ENCODE results near the gene RAB1A.
"Not testable (repeated sequence)": the region's sequence is repeated elsewhere in the genome, so short reads cannot be mapped to it uniquely, and the experiment has no call there.

RAB1A gene

DNA sequence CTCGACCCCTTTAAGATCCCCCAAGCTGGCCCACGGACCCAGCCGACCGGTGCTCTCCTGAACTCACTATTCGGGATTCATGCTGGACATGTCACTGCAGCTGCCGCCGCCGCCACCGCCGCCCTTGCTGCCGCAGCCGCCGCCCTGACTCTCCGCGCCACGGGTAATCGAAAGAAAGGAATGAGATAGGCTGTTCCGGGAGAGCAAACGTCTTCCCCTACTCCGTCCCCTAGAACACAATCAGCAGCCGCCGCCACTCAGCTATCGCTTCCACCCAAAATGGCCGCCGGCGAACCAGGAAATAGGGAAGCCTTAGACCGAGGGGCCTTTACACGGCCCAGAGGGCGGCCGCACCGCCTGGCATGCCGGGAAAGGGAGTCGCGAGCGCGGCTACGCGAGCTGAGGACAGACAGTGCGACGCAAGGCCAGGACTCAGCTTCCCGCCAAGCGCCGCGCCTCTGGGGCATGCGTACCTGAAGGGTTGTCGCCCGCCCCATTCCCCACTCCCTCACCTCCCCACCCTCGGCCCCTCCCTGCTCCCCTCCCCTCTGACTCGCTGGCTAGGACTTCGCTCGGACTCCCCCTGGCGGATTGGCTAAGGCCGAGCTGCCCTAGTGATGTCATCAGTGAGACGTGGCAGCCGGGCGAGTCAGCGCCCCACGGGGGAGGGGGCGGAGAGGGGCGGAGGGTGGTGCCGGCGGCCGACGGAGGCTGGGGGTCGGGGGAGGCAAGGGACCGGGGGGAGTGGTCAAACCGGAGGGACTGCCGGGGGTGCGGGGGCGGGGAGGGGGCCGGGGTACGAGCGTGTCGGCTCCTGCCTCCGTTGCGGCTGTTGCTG, at the start of gene RAB1A:
Gene RAB1A, minus strand, starts transcription at position 281 of the 838 bp plus-strand sequence. Its CDS starts 191 bp downstream, at position 90.
- DNase-seq (ENCODE audit: low read depth in 4 of 4, low spot score in 1 of 4): peak; percentile 92 to 99 (median 96)

DNA sequence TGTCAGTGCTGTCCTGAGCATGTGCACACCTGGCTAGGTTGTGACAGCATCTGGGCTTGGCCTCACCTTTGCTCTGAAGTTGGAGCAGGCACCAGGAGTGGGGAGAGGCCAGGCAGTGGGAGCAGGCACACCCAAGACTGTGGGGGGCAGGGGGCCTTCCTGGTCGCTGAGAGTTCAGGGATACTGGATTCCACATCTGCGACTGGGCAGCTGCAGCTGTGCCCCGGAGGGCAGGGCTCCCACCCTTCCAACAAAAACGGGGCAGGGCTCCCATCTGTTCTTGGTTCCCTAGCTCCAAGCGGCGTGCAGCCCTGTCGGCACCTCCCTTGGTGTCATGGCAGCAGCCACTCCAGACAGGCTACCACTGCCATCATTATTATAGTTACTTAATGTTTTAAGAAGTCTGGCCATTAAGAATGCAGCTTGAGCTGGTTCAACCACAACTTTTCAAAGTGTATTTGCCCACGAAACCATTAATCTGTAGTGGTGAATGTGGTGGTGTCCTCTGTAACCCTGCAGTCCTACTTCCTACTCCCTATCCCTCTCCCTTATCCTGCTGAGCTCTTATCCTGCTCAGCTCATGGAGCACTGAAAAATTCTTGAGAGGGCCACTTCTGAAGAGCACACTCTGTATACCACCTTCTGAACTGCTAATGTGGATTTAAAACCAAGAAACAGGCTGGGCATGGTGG, 48.0 kb upstream of the RAB1A start:
- DNase-seq (ENCODE audit: low read depth in 4 of 4, low spot score in 1 of 4): no peak

DNA sequence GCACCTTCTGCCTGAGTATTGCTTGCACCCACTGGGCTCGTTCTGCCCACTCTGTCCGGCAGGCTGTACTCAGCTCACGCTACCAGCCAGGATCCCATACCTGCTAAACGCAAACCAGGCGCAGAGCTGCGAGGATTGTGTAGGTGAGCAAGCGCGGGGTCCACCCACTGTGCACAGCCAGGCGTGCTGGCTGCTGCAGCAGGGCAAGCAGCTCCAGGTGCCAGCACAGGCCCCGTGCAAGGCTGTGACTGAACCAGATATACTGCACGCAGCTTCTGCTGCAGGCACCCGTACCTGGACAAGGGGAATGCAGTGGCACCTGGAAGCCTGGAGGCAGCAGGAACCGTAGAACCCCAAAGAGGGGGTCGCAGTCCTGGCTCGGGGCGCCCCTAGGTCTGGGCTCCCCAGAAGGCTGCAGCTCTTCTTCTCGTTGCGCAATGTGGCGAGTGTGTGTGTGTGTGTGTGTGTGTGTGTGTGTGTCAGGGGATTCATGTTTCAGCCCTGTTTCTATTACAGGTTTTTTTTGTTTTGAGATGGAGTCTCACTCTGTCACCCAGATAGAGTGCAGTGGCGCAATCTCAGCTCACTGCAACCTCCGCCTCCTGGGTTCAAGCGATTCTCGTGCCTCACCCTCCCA, 46.1 kb upstream of the RAB1A start:
- DNase-seq (ENCODE audit: low read depth in 4 of 4, low spot score in 1 of 4): no peak

DNA sequence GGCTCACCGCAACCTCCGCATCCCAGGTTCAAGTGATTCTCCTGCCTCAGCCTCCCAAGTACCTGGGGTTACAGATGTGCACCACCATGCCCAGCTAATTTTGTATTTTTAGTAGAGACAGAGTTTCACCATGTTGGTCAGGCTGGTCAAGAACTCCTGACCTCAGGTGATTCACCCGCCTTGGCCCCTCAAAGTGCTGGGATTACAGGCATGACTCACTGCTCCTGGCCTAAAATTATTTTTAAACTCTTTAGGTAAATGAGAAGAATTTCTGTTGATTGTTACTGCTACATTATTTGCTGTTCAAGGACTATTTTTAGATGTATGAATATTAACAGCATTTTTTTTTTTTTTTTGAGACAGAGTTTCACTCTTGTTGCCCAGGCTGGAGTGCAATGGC, 44.1 kb upstream of the RAB1A start:
- DNase-seq (ENCODE audit: low read depth in 4 of 4, low spot score in 1 of 4): not testable (repeated sequence)

DNA sequence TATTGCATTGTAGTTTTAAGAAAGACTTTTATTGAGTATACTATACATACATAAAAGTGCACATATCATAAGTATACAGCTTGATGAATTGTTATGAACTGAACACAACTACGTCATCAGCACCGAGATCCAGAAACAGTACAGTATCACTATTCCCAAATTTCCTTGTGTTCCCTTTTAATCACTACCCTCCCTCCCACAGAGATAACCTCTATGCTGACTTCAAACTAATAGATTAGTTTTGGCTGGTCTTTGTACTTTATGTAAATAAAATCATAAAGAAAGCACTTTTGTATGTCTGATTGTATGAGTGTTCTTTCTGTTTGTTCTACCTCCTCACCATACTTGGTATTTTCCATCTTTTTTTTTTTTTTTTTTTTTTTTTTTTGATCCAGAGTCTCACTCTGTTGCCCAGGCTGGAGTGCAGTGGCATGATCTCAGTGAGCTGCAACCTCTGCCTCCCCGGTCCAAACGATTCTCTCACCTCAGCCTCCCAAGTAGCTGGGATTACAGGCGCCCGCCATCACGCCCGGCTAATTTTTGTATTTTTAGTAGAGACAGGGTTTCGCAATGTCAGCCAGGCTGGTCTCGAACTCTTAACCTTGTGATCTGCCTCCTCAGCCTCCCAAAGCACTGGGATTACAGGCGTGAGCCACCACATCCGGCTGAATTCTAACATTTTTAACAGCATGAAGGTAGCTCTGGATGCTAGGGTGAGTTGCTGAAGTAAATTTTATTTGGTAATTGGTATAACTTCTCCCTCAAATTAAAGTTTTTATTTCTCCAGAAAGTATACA, 43.3 kb upstream of the RAB1A start:
- DNase-seq (ENCODE audit: low read depth in 4 of 4, low spot score in 1 of 4): no peak

DNA sequence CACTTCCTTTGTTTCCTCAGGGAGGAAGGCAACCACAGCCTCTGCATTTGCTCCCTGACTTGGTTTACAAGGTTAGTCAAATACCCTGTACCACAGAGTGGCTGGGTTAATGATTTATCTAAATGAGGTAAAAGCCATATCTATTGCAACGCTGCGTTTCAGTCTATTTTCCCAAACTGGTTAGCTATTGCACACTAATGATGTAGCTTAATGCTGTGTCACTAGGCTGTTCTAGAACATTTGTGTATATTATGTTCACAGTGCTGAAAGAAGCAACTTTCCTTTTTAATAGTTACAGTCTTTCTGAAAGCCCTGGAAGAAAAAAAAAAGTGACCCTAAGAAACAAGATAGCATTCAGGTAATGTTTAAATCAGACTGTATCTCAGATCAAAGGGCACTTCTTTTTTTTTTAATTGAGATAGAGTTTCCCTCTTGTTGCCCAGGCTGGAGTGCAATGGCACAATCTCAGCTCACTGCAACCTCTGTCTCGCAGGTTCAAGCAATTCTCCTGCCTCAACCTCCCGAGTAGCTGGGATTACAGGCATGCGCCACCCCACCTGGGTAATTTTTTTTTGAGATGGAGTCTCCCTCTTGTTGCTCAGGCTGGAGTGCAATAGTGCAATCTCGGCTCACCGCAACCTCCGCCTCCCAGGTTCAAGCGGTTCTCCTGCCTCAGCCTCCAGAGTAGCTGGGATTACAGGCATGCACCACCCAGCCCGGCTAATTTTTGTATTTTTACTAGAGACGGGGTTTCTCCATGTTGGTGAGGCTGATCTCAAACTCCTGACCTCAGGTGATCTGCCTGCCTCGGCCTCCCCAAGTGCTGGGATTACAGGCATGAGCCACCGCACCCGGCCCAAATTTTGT, 40.9 kb upstream of the RAB1A start:
- not testable (repeated sequence) for DNase-seq (ENCODE audit: low read depth in 4 of 4, low spot score in 1 of 4)

DNA sequence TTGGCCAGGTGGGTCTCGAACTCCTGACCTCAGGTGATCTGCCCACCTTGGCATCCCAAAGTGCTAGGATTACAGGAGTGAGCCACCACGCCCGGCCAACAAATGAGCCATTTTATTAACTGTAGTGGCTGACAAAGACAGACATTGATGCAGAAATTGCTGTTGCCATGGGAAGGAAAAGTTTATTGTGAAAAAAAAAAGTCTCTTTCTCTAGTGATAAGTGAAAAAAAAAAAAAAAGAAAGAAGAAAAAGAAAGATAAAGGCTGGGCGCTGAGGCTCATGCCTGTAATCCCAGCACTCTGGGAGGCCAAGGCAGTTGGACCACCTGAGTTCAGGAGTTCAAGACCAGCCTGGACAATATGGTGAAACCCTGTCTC, 39.8 kb upstream of the RAB1A start:
- no peak for DNase-seq (ENCODE audit: low read depth in 4 of 4, low spot score in 1 of 4)

DNA sequence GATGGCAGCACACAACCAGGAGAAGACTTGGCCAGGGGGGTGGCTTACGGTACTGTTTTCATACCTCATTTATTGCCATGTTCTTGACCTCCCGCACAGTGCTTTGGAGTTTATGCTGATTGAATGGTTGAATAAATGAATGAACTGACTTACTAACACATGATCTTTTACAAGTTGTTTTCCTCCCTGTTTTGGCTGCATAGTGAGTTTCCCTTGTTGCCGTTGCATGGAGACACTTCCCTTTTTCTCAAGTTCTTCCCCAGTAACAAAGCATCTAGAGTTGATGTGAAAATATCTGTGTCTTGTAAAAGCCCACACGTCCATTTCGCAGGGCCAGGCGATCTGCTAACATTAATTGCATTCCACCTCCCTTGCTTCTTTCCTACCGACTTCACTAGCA, 35.7 kb upstream of the RAB1A start:
- DNase-seq (ENCODE audit: low read depth in 4 of 4, low spot score in 1 of 4): no peak

DNA sequence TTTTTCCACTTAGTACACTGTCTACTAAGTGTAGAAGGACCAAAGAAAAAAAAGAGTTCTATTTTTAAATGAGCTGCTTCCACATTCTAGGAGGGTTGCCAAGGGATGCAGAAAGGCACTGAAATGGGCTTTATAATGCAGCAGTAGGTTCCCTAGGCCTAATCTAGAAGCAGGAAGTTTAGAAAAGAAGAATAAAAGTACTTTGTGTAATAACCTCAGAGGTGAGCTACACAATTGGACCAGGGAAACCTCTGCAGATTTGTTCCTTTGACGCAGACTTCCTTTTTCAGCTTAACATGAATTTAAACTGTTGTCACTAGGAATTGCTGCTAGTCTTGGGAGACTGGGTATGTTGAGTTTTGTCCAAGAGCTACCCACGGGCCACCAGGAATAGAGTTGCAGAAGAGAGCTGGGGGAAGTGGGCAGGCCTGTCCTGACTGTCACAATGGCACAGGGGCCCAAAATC, 34.6 kb upstream of the RAB1A start:
- DNase-seq (ENCODE audit: low read depth in 4 of 4, low spot score in 1 of 4): no peak

DNA sequence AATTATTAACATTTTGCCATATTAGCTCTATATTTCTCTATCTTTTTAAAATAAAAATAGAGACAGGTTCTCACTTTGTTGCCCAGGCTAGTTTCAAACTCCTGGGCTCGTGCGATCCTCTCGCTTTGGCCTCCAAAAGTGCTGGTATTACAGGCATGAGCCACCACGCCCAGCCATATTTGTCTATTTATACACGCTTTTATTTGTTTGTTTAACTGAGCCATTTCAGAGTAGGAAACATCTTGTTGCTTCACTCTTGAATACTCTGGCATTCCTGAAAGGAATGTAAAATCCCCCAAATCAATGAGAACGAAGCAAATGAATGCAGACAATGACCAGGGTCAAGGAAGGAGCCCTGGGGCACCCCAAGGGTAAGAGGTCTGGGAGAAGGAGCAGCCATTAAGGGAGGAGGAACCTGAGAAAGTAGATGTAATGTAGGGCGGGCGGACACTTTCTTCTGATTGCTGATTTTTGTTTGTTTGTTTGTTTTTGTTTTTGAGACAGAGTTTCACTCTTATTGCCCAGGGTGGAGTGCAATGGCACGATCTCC, 31.7 kb upstream of the RAB1A start:
- DNase-seq (ENCODE audit: low read depth in 4 of 4, low spot score in 1 of 4): no peak

DNA sequence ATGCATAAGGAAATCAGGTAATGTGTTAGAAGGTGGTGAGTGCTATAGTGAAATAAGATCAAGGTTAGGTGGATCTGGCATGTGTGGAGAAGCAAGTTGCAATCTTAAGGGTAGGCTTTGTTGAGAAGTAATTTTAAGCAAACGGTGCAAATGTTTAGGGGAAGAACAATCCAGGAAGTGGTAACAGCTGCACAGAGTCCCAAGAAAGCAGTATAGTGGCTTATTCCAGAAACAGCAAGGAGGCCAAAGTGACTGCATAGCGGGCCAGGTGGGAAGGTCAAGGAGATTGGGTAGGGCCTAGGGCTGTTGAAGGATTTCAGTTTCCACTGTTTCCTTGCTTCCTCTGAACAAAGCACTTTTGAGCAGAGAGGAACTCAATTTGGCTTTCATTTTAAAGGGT, 30.0 kb upstream of the RAB1A start:
- no peak for DNase-seq (ENCODE audit: low read depth in 4 of 4, low spot score in 1 of 4)

DNA sequence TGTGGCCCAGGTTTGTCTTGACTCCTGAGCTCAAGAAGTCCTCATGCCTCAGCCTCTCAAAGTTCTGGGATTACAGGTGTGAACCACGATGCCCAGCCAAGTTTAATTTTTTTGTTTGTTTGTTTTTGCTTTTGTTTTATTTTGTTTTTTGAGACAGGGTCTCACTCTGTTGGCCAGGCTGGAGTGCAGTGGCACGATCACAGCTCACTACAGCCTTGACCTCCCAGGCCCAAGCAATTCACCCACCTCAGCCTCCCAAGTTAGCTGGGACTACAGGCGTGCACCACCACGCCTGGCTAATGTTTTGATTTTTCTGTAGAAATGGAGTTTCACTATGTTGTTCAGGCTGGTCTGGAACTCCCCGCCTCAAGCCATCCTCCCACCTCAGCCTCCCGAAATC, 29.4 kb upstream of the RAB1A start:
- no peak for DNase-seq (ENCODE audit: low read depth in 4 of 4, low spot score in 1 of 4)

DNA sequence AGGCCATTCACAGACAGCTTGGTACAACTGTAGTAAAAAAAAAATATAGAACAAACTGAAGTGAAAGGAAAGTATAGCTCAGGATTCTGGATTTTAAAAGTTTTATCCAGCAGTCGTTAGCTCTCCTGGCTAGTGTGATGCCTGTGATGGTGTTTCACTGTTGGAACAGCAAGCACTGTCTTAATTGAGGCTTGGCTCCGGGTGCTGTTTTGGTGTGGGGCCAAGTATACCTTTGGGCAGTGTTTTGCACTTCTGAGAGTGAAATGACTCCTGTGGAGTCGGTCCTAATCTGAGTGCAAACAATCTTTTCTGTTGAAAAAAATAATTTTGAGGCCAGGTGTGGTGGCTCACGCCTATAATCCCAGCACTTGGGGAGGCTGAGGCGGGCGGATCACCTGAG, 28.7 kb upstream of the RAB1A start:
- no peak for DNase-seq (ENCODE audit: low read depth in 4 of 4, low spot score in 1 of 4)

DNA sequence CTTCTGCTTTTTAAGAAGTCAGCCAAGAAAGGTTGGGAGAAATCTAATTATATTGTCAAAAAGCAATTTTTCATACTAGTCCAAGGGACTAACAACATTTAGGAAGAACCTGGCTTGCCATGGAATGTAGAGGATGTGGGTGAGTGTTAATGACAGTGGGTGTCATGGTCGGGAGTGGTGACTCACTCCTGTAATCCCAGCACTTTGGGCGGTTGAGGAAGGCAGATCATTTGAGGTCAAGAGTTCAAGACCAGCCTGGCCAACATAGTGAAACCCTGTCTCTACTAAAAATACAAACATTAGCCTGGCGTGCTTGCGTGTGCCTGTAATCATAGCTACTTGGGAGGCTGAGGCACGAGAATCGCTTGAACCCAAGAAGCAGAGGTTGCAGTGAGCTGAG, 27.9 kb upstream of the RAB1A start:
- DNase-seq (ENCODE audit: low read depth in 4 of 4, low spot score in 1 of 4): not testable (repeated sequence)

DNA sequence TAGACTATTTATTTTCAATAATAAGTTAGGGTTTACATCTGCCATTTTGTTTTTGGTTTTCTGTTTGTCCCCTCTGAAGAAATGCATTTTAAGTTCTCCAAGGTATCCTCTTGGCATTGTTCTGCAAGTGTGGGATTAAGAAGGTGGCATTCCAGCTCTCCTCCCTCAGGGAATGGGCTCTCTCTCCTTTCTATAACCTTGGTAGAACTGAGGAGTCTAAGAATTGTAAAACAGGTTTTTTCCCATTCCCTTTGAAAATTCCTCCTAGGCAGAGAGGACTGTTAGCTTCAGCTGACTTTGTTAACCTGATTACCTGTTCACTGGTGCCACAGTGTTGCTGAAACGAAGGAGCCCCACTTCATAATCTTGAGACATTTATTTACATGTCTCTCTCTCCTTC, 26.1 kb upstream of the RAB1A start:
- DNase-seq (ENCODE audit: low read depth in 4 of 4, low spot score in 1 of 4): no peak

DNA sequence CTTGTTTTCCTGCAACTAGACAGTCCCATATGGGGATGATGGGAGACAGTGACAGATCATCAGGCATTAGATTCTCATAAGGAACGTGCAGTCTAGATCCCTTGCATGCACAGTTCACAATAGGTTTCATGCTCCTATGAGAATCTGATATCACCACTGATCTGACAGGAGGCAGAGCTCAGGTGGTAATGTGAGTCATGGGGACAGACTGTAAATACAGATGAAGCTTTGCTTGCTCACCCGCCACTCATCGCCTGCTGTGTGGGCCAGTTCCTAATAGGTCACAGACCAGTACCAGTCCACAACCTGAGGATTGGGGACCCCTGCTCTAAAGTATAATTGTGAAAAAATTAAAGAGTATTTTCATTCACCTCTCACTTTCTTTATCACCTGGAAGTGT, 23.6 kb upstream of the RAB1A start:
- DNase-seq (ENCODE audit: low read depth in 4 of 4, low spot score in 1 of 4): no peak

DNA sequence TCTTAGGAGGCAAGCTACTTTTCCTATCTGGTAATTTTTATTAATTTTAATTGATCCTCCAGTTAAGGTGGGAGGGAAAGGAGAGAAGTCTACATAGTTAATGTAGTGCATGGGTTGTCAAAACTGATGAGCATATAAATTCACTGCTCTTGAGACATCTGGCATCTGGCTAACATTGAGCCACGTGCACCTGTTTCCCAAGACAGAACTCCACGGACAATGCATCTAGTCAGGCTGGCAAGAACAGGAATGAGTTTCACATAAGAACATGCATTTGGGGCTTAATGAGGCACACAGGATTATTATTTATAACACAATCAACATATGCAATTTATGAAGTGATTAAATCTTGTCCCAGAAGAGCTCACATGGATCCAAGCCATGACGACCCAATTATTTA, 16.2 kb upstream of the RAB1A start:
- no peak for DNase-seq (ENCODE audit: low read depth in 4 of 4, low spot score in 1 of 4)

DNA sequence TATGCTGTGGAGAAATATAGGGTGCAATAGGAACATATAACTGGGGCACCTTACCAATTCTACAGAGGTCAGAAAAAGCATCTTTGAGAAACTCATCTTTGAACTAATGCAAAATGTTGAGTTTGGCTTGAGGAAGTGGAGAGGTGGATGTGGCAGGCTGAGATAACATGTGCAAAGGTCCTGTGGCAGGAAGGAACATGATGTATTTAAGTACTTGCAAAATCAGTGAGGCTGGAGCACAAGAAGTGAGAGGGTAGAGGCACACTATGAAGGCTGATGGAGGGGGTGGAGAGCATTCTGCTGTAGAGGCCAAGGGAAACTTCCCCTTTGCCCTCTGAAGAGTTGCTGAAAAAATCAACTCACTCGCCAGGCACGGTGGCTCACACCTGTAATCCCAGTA, 14.7 kb upstream of the RAB1A start:
- no peak for DNase-seq (ENCODE audit: low read depth in 4 of 4, low spot score in 1 of 4)

DNA sequence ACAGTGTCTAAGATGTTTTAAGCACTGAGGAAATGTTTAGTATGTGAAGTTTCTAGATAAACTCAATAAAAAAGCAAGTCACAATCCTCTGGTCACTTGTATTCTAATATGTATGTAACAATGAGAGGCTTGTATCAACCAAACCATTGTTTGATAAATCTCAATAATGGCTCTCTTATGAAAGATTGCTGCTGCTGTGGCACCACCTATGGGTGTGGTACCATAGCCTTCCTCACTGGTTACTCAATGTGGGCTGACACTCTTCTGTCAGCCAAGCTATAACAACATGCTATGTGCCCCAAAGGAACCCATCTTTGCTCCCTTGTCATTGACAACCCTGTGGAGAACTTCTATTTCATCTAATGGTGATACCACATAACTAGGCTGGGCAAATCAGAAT, 12.6 kb upstream of the RAB1A start:
- no peak for DNase-seq (ENCODE audit: low read depth in 4 of 4, low spot score in 1 of 4)

DNA sequence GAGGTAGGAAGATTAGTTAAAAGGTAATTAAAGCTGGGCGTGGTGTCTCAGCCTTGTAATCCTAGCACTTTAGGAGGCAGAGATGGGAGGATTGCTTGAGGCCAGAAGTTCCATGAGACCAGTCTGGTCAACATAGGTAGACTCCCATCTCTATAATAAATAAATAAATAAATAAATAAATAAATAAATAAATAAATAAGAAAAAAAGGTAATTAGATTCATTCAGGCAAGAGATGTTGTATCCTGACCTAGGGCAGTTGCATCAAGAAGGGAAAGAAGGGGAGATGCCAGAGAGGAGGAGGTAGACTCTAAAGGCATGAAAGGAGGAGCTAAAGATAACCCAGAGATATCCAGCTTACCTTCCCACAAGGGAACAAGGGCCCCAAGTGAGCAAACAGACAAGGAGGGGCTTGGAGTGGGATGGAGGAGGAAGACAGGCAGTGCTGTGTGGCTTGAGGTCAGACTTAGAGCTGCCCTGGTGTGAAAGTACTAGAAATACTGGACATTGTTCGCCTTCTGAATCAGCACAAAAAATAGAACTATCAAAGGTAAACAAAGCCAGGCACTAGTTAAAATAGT, 7.4 kb upstream of the RAB1A start:
- DNase-seq (ENCODE audit: low read depth in 4 of 4, low spot score in 1 of 4): no peak

All from stimulated activated CD4-positive, alpha-beta T cell treated with anti-CD3 and anti-CD28 coated beads, Interleukin-1b, Interleukin-23, amount 100 ng/mL, for 24 hours (primary cell).